GM12878 (cell line): ENCODE data around the gene ADCY10. TPM values are rescaled to one million over a fixed set of nuclear protein-coding genes. Genes with fewer than 3 reads are reported as not detected.
"Not testable (repeated sequence)": the region's sequence is repeated elsewhere in the genome, so short reads cannot be mapped to it uniquely, and the experiment has no call there.

Source experiments
- ATAC-seq: fragments of 200-7000 bp; cut with Tn5 transposase; 3 replicates; pipeline ENCODE4 v1.9.1; 2020; ENCODE audit warnings: mild to moderate bottlenecking, moderate library complexity
- BruUV-seq: library from RNA; stranded (reverse); fragments of 400-500 nt; replicated peaks from 2 replicates; lab custom pipeline; 2021; lab: Mats Ljungman, UMichigan
- CTCF ChIA-PET: fragments of 300-600 bp; sonication (Branson Sonifier 250); formaldehyde crosslinking; extraction: SDS; loops from one replicate; lab custom pipeline; 2021; ENCODE audit warnings: inconsistent platforms; lab: Yijun Ruan, JAX
- POLR2A ChIA-PET: fragments of 350-600 bp; formaldehyde crosslinking; extraction: SDS; loops from one replicate; lab custom pipeline; 2021; ENCODE audit warnings: inconsistent platforms; lab: Charles Lee
- RAD21 ChIA-PET: fragments of 300-600 bp; sonication (Branson Sonifier 250); formaldehyde crosslinking; loops from one replicate; lab custom pipeline; 2023; ENCODE audit warnings: antibody characterized with exemption; ENCODE audit not compliant: unreplicated experiment; lab: Charles Lee
- SMC1A ChIA-PET: fragments of 300-600 bp; sonication (Branson Sonifier 250); formaldehyde crosslinking; loops from one replicate; lab custom pipeline; 2023; ENCODE audit not compliant: unreplicated experiment, uncharacterized antibody; lab: Charles Lee
- DNase-seq: peaks from one replicate; pipeline ENCODE4 v3.0.0-alpha.2; 2011; ENCODE audit warnings: low read depth, low spot score
- FAIRE-seq: peaks from 3 replicates; lab custom pipeline; 2011; peaks lifted over from hg19 to GRCh38; lab: Jason Lieb, UNC
- H2AFZ ChIP-seq: 2 replicates; pipeline ENCODE4 v1.6.0; 2011; ENCODE audit warnings: low read depth, low read length, control low read depth; ENCODE audit not compliant: control insufficient read depth
- H3K27ac ChIP-seq: 2 replicates; pipeline ENCODE4 v1.5.1; 2011; ENCODE audit warnings: control low read depth; ENCODE audit not compliant: control insufficient read depth, insufficient read depth
- H3K27me3 ChIP-seq, 2 experiments: replicated peaks in 1 of 2; 2 replicates each; pipeline versions ENCODE4 v1.6.0 to v1.6.1; 2011; ENCODE audit warnings: low read length in 1 of 2; ENCODE audit not compliant: control insufficient read depth in 2 of 2, insufficient read depth in 2 of 2
- H3K36me3 ChIP-seq, 2 experiments: 2 replicates each; pipeline ENCODE4 v1.5.1; 2011; ENCODE audit warnings: low read length in 1 of 2; ENCODE audit not compliant: control insufficient read depth in 2 of 2, insufficient read depth in 2 of 2
- H3K4me1 ChIP-seq: 2 replicates; pipeline ENCODE4 v1.6.1; 2011; ENCODE audit warnings: mild to moderate bottlenecking, low read length, moderate library complexity, mixed read lengths; ENCODE audit not compliant: control insufficient read depth, insufficient read depth
- H3K4me2 ChIP-seq: 2 replicates; pipeline ENCODE4 v1.6.0; 2011; ENCODE audit warnings: control low read depth; ENCODE audit not compliant: control insufficient read depth, insufficient read depth
- H3K4me3 ChIP-seq: fragments of 200-600 bp; sonication (generic); 2 replicates; pipeline ENCODE4 v1.5.1; 2016
- H3K79me2 ChIP-seq: 2 replicates; pipeline ENCODE4 v1.6.0; 2011; ENCODE audit warnings: low read length; ENCODE audit not compliant: control insufficient read depth, insufficient read depth
- H3K9ac ChIP-seq: 2 replicates; pipeline ENCODE4 v1.8.0; 2011; ENCODE audit warnings: low read length, control low read depth, mixed read lengths; ENCODE audit not compliant: control insufficient read depth, insufficient read depth
- H3K9me3 ChIP-seq: replicated peaks from 3 replicates; pipeline ENCODE4 v1.5.1; 2011; ENCODE audit warnings: mild to moderate bottlenecking, low read length; ENCODE audit not compliant: control insufficient read depth, insufficient read depth
- H4K20me1 ChIP-seq: 2 replicates; pipeline ENCODE4 v1.6.0; 2011; ENCODE audit not compliant: control insufficient read depth, insufficient read depth
- DPF2 ChIP-seq: fragments of 450-650 bp; IDR thresholded peaks from 2 replicates; pipeline ENCODE4 v1.6.1; 2017; ENCODE audit warnings: mild to moderate bottlenecking
- ESRRA ChIP-seq: IDR thresholded peaks from 2 replicates; pipeline ENCODE4 v1.6.1; 2012; ENCODE audit warnings: mild to moderate bottlenecking, low read length, improper control_type of control experiment
- GATAD2B ChIP-seq: fragments of 450-650 bp; conservative IDR thresholded peaks from 2 replicates; pipeline ENCODE4 v1.6.1; 2017; ENCODE audit warnings: low read depth, mild to moderate bottlenecking, moderate library complexity
- NFIC ChIP-seq: IDR thresholded peaks from 2 replicates; pipeline ENCODE4 v1.6.1; 2012; ENCODE audit warnings: low read depth, mild to moderate bottlenecking, inconsistent platforms, low read length, moderate library complexity
- POLR2AphosphoS5 ChIP-seq: IDR thresholded peaks from 2 replicates; pipeline ENCODE4 v1.6.1; 2011; ENCODE audit warnings: mild to moderate bottlenecking, low read length, inconsistent platforms
- SPI1 ChIP-seq: IDR thresholded peaks from 2 replicates; pipeline ENCODE4 v1.6.1; 2011; ENCODE audit warnings: low read depth, mild to moderate bottlenecking, low read length, moderate library complexity, borderline replicate concordance; ENCODE audit not compliant: insufficient read depth
- ZNF24 ChIP-seq: fragments of 450-650 bp; IDR thresholded peaks from 2 replicates; pipeline ENCODE4 v1.6.1; 2017; ENCODE audit warnings: antibody characterized with exemption, mild to moderate bottlenecking
- WGBS: methylation state at CpG from one replicate; pipeline ENCODE4 v1.1.6; 2016; ENCODE audit warnings: low lambda C conversion rate; ENCODE audit not compliant: insufficient replicate concordance, insufficient coverage; ENCODE audit errors: missing lambda C conversion rate; 5-methylcytosine and 5-hydroxymethylcytosine counted together
- in situ Hi-C: fragments of 300-500 bp; cut with MboI; formaldehyde crosslinking; loops from 9 replicates; pipeline ENCODE4 v1.14.3; 2018; ENCODE audit warnings: mixed read lengths
- intact Hi-C: fragments of 100-400 bp; cut with micrococcal nuclease; formaldehyde crosslinking; loops from one replicate; pipeline ENCODE4 v1.14.2; 2022; ENCODE audit not compliant: unreplicated experiment
- polyA plus RNA-seq, 11 experiments: library from polyadenylated mRNA; depleted of rRNA in 4 of 11; unstranded in 6 of 11; stranded (reverse) in 5 of 11; fragments of >200 nt; fragmentation: Nextera tagmentation in 4 of 11; fragmentation: Illumina TruSeq in 1 of 11; extraction: Ambion mirVana in 4 of 11; extraction: Trizol in 1 of 11; gene quantifications; 1 replicate in 1 of 11; 2 replicates in 10 of 11; pipeline versions ENCODE4 v1.2.1 to v1.2.3, GENCODE V29; 2011 to 2016; ENCODE audit warnings: inconsistent platforms in 2 of 11, missing spikeins in 2 of 11, low read depth in 1 of 11
- total RNA-seq, 4 experiments: library from RNA; depleted of rRNA in 3 of 4; stranded (reverse); fragments of >200 nt in 3 of 4; fragmentation: Illumina TruSeq in 1 of 4; extraction: Trizol in 1 of 4; gene quantifications; 2 replicates each; pipeline versions ENCODE4 v1.2.1 to v1.2.3, GENCODE V29; 2013 to 2021
- TF ChIP-seq, protein P1 (sequence below): IDR thresholded peaks from 2 replicates; pipeline ENCODE4 v1.6.1; 2012; ENCODE audit warnings: low read depth, low read length, improper control_type of control experiment

ADCY10 gene
- total and polyA plus RNA-seq, 10 of the 15 experiments (the other 5 are each of a cell fraction or from before 2014, with no cell fraction given) = 0.13 to 0.22 TPM; not detected in 8

DNA sequence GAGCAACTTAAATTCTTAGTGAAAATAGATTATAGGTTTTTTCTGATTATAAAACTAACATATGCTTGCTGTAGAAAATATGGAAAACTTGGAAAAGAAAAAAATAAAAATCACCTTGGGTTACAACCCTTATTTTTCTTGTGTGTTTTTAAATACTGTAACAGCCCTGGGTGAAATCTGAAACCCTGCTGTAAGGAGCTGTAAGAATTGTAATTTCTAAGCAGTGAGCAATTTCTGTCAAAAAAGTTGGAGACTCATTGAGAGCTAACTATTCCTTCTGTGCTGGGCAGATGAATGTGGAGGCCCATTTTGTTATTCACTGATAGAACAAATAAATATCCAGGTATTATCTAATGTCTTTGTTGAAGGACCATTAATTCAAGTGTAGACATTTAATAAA is 42.6 kb downstream of the ADCY10 start:
- H4K20me1 ChIP-seq = no peaks in the 10 kb centered on the region
- H3K79me2 ChIP-seq = no peaks in the 10 kb centered on the region
- ChIA-PET POLR2A (no interaction called here), CTCF (interaction anchor here (0.9 kb wide), 1 partner anchor 201 kb away, joined by 3 read pairs; no protein-coding TSS in a partner anchor), RAD21 (interaction anchor here (1.7 kb wide), 1 partner anchor 211 kb away, joined by 3 read pairs; no protein-coding TSS in a partner anchor), SMC1A (interaction anchor here (1.3 to 1.4 kb wide), 2 partner anchors 61 to 211 kb away, joined by 3 to 6 read pairs; no protein-coding TSS in a partner anchor)
- BruUV-seq = no TSS peak
- no peaks in the 10 kb centered on the region for H3K27me3 ChIP-seq
- H3K27ac ChIP-seq = no peak overlapping the region
- no peak overlapping the region for H2AFZ ChIP-seq
- ATAC-seq (no peak), FAIRE-seq (no peak), DNase-seq (no peak)
- no peaks in the 10 kb centered on the region for H3K36me3 ChIP-seq
- H3K4me2 ChIP-seq = no peak overlapping the region
- no peaks in the 10 kb centered on the region for H3K4me1 ChIP-seq
- no peak overlapping the region for H3K4me3 ChIP-seq
- TF ChIP-seq SPI1 (no peak), POLR2AphosphoS5 (no peak), ZNF24 (no peak), DPF2 (no peak), NFIC (no peak), GATAD2B (no peak), ESRRA (no peak)
- TF ChIP-seq, protein P1, sequence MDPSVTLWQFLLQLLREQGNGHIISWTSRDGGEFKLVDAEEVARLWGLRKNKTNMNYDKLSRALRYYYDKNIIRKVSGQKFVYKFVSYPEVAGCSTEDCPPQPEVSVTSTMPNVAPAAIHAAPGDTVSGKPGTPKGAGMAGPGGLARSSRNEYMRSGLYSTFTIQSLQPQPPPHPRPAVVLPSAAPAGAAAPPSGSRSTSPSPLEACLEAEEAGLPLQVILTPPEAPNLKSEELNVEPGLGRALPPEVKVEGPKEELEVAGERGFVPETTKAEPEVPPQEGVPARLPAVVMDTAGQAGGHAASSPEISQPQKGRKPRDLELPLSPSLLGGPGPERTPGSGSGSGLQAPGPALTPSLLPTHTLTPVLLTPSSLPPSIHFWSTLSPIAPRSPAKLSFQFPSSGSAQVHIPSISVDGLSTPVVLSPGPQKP = no peak
- no peak overlapping the region for H3K9ac ChIP-seq
- in situ Hi-C loops (no loop called here), intact Hi-C loops (no loop called here)
- no peaks in the 10 kb centered on the region for H3K9me3 ChIP-seq

DNA sequence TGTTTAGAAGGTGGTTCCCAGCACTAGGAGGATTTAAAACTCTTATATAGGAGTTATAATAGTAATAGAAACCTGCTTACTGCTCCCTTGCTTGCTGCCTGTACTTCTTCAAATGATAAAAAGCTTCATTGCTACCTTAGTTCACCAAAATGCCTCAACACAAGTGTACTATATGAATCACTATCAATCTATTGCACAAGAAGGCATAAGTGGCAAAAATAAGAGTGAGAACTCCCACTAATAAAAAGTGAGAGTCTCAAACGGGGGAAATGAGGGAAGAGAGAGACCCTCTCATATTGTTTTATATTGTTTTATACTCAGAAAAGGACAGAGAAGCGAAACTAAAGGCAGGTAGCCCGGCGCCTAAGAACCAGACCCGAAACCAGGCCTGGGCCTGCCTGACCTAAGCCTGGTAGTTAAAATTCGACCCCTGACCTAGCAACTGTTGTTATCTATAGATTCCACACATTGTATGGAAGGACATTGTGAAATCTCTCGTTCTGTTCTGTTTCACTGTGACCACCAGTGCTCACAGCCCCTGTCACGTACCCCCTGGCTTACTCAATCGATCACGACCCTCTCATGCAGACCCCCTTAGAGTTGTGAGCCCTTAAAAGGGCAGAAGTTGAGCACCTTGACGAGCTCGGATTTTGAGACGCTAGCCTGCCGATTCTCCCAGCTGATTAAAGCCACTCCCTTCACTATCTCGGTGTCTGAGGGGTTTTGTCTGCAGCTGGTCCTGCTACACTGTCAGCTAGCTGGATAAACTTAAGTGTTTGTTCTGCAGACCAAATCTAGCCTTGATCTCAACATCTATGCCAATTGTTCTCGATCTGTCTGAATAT is 44.6 kb downstream of the ADCY10 start:
- 49% methylated on average over 16 of the region's 16 CpGs for WGBS
- H3K79me2 ChIP-seq, DNase-seq, H3K4me3 ChIP-seq, CTCF ChIA-PET, H3K4me1 ChIP-seq, in situ Hi-C loops, H3K27me3 ChIP-seq, H2AFZ ChIP-seq, H3K9me3 ChIP-seq, H3K27ac ChIP-seq, FAIRE-seq, H3K9ac ChIP-seq, H4K20me1 ChIP-seq, H3K36me3 ChIP-seq, intact Hi-C loops, ATAC-seq, POLR2A ChIA-PET, BruUV-seq, H3K4me2 ChIP-seq: not testable (repeated sequence)
- ChIA-PET SMC1A (interaction anchor here (1.4 kb wide), 1 partner anchor 213 kb away, joined by 4 read pairs; no protein-coding TSS in a partner anchor), RAD21 (interaction anchor here (0.6 kb wide), 1 partner anchor 180 kb away, joined by 3 read pairs; no protein-coding TSS in a partner anchor)
